ENCODE measurements around the gene RNF40. TPM values are rescaled to one million over a fixed set of nuclear protein-coding genes. Genes with fewer than 3 reads are reported as not detected.

The RNF40 gene
- total and polyA plus RNA-seq, 2 of the 8 experiments (the other 6 are each of a cell fraction or from before 2014, with no cell fraction given), result 38.5 to 68.7 TPM

GRCh38 chr16:30756781-30757100 lies 5.4 kb upstream of the RNF40 start (continued):
- TF ChIP-seq GABPA (IDR thresholded peaks at IDR 0.05; ENCODE audit: borderline replicate concordance, insufficient read depth, low read length) (no peak), RXRA (IDR thresholded peaks at IDR 0.05; ENCODE audit: insufficient read depth, low read depth, low read length) (no peak), CBX8 (IDR thresholded peaks at IDR 0.05; ENCODE audit: borderline replicate concordance, low read depth, low read length) (no peak), HDAC2 (IDR thresholded peaks at IDR 0.05; ENCODE audit: borderline replicate concordance in 1 of 2, low read depth in 2 of 2, low read length in 2 of 2) (no peak), TEAD4 (IDR thresholded peaks at IDR 0.05; ENCODE audit: low read depth, low read length) (no peak), CHD2 (IDR thresholded peaks at IDR 0.05; ENCODE audit: low read length) (no peak)

All from H1 (cell line).